Astrocyte of the spinal cord (primary cell): ENCODE measurements around the gene LCE6A.

Experiments used
- DNase-seq: peaks from one replicate; pipeline ENCODE4 v3.0.0; 2011; ENCODE audit warnings: low read depth, low spot score
- H3K4me3 ChIP-seq: 2 replicates; pipeline ENCODE4 v1.5.1; 2011; ENCODE audit warnings: low read depth, mild to moderate bottlenecking, low read length, moderate library complexity
- in situ Hi-C: cut with HindIII; loops from 2 replicates; pipeline ENCODE4 v1.10.0; 2017; ENCODE audit warnings: low sequenced_read_pairs
- TF ChIP-seq, protein P1 (sequence below): IDR thresholded peaks from 2 replicates; pipeline ENCODE4 v1.5.1; 2012; ENCODE audit warnings: low read depth, mild to moderate bottlenecking, low read length, inconsistent platforms

The LCE6A gene

DNA sequence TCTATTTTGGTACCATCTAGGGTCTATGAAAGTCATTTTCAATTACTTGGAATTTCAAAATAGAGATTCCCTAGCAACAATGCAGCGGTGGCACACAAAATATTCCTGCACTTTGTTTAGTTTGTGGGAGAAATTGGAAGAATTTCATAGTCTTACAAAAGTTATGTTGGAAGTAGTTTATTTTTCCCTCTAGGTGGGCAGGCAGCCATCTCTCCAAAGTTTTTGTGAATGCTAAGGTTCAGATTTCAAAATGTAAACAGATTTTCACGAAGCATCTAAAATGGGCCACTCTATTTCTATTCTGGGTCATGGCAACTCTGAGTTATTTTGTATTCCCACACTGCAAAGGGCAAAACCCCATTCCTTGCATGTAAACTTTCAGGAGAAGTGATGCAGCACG, 43.4 kb downstream of the LCE6A start:
- TF ChIP-seq, protein P1, sequence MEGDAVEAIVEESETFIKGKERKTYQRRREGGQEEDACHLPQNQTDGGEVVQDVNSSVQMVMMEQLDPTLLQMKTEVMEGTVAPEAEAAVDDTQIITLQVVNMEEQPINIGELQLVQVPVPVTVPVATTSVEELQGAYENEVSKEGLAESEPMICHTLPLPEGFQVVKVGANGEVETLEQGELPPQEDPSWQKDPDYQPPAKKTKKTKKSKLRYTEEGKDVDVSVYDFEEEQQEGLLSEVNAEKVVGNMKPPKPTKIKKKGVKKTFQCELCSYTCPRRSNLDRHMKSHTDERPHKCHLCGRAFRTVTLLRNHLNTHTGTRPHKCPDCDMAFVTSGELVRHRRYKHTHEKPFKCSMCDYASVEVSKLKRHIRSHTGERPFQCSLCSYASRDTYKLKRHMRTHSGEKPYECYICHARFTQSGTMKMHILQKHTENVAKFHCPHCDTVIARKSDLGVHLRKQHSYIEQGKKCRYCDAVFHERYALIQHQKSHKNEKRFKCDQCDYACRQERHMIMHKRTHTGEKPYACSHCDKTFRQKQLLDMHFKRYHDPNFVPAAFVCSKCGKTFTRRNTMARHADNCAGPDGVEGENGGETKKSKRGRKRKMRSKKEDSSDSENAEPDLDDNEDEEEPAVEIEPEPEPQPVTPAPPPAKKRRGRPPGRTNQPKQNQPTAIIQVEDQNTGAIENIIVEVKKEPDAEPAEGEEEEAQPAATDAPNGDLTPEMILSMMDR = no peak
- in situ Hi-C loops = no loop called here
- H3K4me3 ChIP-seq = no peak overlapping the region
- peak; percentile 35 for DNase-seq

DNA sequence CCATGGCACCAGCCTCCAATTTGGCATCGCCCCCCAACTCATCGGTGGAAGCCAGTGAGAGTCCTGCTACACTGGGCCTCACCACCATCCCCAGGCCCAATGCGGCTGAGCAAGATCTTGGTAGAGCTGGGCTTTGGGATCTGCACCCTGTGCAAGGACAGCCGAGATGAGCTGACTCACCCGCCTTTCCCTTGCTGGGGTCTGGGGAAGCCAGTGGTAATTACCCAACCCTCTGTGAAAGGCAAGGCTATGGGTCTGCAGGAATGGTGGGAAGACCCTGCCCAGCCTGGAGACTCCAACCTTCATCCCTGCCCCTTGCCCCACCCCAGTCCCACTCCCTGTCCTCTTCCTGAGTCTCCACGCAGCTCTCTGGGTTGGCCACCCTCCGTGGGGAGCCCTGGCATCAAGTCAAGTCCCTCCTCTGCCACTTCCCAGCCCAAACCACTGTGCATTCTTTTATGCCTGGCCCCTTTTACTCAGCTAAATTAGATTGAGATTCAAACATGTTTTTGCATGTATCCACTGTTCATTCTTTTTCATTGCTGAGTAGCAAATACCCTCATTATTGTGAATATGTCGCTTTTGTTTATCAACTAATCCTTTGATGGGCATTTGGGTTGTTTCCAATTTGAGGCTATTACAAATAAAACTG, 44.2 kb downstream of the LCE6A start:
- no peak overlapping the region for H3K4me3 ChIP-seq
- TF ChIP-seq, protein P1 = no peak
- in situ Hi-C loops = no loop called here
- DNase-seq = no peak

- DNase-seq = no peak
- in situ Hi-C loops = no loop called here
- no peak overlapping the region for H3K4me3 ChIP-seq
- TF ChIP-seq, protein P1 = no peak
These were observed 45.5 kb downstream of the LCE6A start for GRCh38 chr1:152888126-152888525.
